ENCODE measurements around the gene GALNT2.

GALNT2 gene

GRCh38 chr1:230194525-230194924 lies 127.5 kb downstream of the GALNT2 start:
- DNase-seq, result no peak

GRCh38 chr1:230195199-230195598 lies 128.2 kb downstream of the GALNT2 start:
- no peak for DNase-seq

GRCh38 chr1:230196077-230196476 lies 129.0 kb downstream of the GALNT2 start:
- DNase-seq, result no peak

- no peak for DNase-seq
Observed at GRCh38 chr1:230197644-230198567, 130.9 kb downstream of the GALNT2 start.

- DNase-seq, result no peak
Observed at GRCh38 chr1:230199034-230199433, 132.0 kb downstream of the GALNT2 start.

- no peak for DNase-seq
Observed at GRCh38 chr1:230199554-230199953, 132.5 kb downstream of the GALNT2 start.

- no peak for DNase-seq
Observed at GRCh38 chr1:230200276-230200675, 133.2 kb downstream of the GALNT2 start.

GRCh38 chr1:230201445-230201844 lies 134.4 kb downstream of the GALNT2 start:
- no peak for DNase-seq

GRCh38 chr1:230204842-230205241 lies 137.8 kb downstream of the GALNT2 start:
- DNase-seq, result no peak

GRCh38 chr1:230205719-230206198 lies 138.7 kb downstream of the GALNT2 start:
- DNase-seq, result no peak

GRCh38 chr1:230206207-230206606 lies 139.2 kb downstream of the GALNT2 start:
- DNase-seq, result no peak

- DNase-seq, result no peak
Observed at GRCh38 chr1:230206976-230207375, 139.9 kb downstream of the GALNT2 start.

- no peak for DNase-seq
Observed at GRCh38 chr1:230207598-230207997, 140.6 kb downstream of the GALNT2 start.

GRCh38 chr1:230208619-230209261 lies 141.7 kb downstream of the GALNT2 start:
- no peak for DNase-seq

- no peak for DNase-seq
Observed at GRCh38 chr1:230210326-230210980, 143.4 kb downstream of the GALNT2 start.

- no peak for DNase-seq
Observed at GRCh38 chr1:230210981-230211336, 143.9 kb downstream of the GALNT2 start.

- DNase-seq, result no peak
Observed at GRCh38 chr1:230211436-230212145, 144.6 kb downstream of the GALNT2 start.

- DNase-seq, result peak; percentile 43
Observed at GRCh38 chr1:230212405-230212936, 145.4 kb downstream of the GALNT2 start.

GRCh38 chr1:230215031-230215430 lies 148.0 kb downstream of the GALNT2 start:
- DNase-seq, result peak; percentile 67

- DNase-seq, result no peak
Observed at GRCh38 chr1:230215529-230215928, 148.5 kb downstream of the GALNT2 start.

- no peak for DNase-seq
Observed at GRCh38 chr1:230216896-230217295, 149.9 kb downstream of the GALNT2 start.

GRCh38 chr1:230218667-230219066 lies 151.6 kb downstream of the GALNT2 start:
- DNase-seq, result no peak

All from midbrain (tissue), 1 donor.